Heart left ventricle (tissue), 16 donors: ENCODE data around the gene CGB3. TPM values are rescaled to one million over a fixed set of nuclear protein-coding genes. Genes with fewer than 3 reads are reported as not detected.
"Not testable (repeated sequence)": the region's sequence is repeated elsewhere in the genome, so short reads cannot be mapped to it uniquely, and the experiment has no call there.

Experiments used
- ATAC-seq, 4 donors: fragments of 200-7000 bp; cut with Tn5 transposase; one replicate each; pipeline ENCODE4 v1.9.1; 2020 to 2022; ENCODE audit warnings: moderate library complexity in 4 of 4, mild to moderate bottlenecking in 3 of 4, moderate number of reproducible peaks in 1 of 4
- DNase-seq, 5 donors: peaks; one replicate each; pipeline ENCODE4 v3.0.0-alpha.2; 2020
- H3K27ac ChIP-seq, 12 donors: fragments of 200-600 bp; sonication (generic) in 4 of 12; one replicate each; pipeline versions ENCODE4 v1.5.0 to v1.8.0; 2016 to 2022; ENCODE audit warnings: mild to moderate bottlenecking in 2 of 12
- H3K27me3 ChIP-seq, 9 donors: fragments of 200-600 bp; sonication (generic) in 2 of 9; one replicate each; pipeline versions ENCODE4 v1.5.1 to v1.8.0; 2016 to 2022; ENCODE audit warnings: mild to moderate bottlenecking in 3 of 9
- H3K36me3 ChIP-seq, 9 donors: fragments of 200-600 bp; sonication (generic) in 2 of 9; one replicate each; pipeline versions ENCODE4 v1.5.0 to v1.8.0; 2018 to 2022; ENCODE audit warnings: mild to moderate bottlenecking in 2 of 9
- H3K4me1 ChIP-seq, 12 donors: fragments of 200-600 bp; sonication (generic) in 4 of 12; one replicate each; pipeline versions ENCODE4 v1.5.0 to v1.8.0; 2016 to 2022; ENCODE audit warnings: mild to moderate bottlenecking in 3 of 12
- H3K4me3 ChIP-seq, 12 donors: fragments of 200-600 bp; sonication (generic) in 4 of 12; one replicate each; pipeline versions ENCODE4 v1.5.0 to v1.8.0; 2017 to 2022; ENCODE audit warnings: mild to moderate bottlenecking in 9 of 12, moderate library complexity in 4 of 12
- H3K9me3 ChIP-seq, 12 donors: fragments of 200-600 bp; sonication (generic) in 4 of 12; one replicate each; pipeline versions ENCODE4 v1.5.0 to v1.8.0; 2016 to 2022; ENCODE audit warnings: mild to moderate bottlenecking in 1 of 12
- CTCF ChIP-seq, 12 donors: fragments of 200-600 bp; sonication (generic) in 4 of 12; IDR thresholded peaks; one replicate each; pipeline versions ENCODE4 v1.5.0 to v1.8.0; 2018 to 2022; ENCODE audit warnings: antibody characterized with exemption in 12 of 12, mild to moderate bottlenecking in 5 of 12
- POLR2A ChIP-seq, 2 donors: fragments of 450-650 bp; IDR thresholded peaks; one replicate each; pipeline ENCODE4 v1.6.1; 2017; ENCODE audit warnings: antibody characterized with exemption in 2 of 2, mild to moderate bottlenecking in 2 of 2, moderate library complexity in 2 of 2
- WGBS, 4 donors: extraction: QIAGEN DNeasy Blood & Tissue Kit in 2 of 4; methylation state at CpG; one replicate each; pipeline versions ENCODE4 v1.1.5 to v1.1.7; 2013 to 2018; 5-methylcytosine and 5-hydroxymethylcytosine counted together
- intact Hi-C, 10 donors: fragments of 100-400 bp; cut with DNase I; formaldehyde crosslinking; loops; one replicate each; pipeline versions ENCODE4 v1.11.1 to v1.14.2; 2022
- polyA plus RNA-seq, 2 donors: library from polyadenylated mRNA; stranded (reverse); fragments of 200-250 nt; gene quantifications; one replicate each; pipeline ENCODE4 v1.2.3, GENCODE V29; 2013
- total RNA-seq, 9 donors: library from RNA; depleted of rRNA in 2 of 9; stranded (reverse); fragments of >200 nt in 2 of 9; fragmentation: NEBNext Ultra II Directional in 3 of 9; extraction: Animal tissue kit (Norgen Biotek cat#: 25700) in 3 of 9; gene quantifications; one replicate each; pipeline versions ENCODE4 v1.1.0 to v1.2.4, GENCODE V29; 2016 to 2023
- donor health status: ischemic (EF 13 %, LVEDD 7.1; RV severe dilation, severe dysfunction).
- donor health status: healthy with polysubstance abuse.
- donor health status: DM: no; HTN: yes; CAD: no.
- donor health status: DM: no; HTN: no; CAD: no.
- donor health status: ischemic (EF 25% LVEDD 6.9; RV normal size, moderate dysfunction).
- donor health status: ischemic (EF 25% LVEDD 5.7; RV mildly dilated, moderate dysfunction).
- donor health status: healthy.
- donor health status: DM: yes; HTN: yes; CAD: no.
- donor health status: ischemic (EF 35%, LVEDD 5.7; RV mildly dilated, moderate dysfunction).
- donor health status: nonischemic (EF 11% LVEDD 7.7; RV severe dilation, severe dysfunction).
- donor health status: DM: yes; HTN: yes; CAD: no.
- donor health status: PGD.
- donor health status: ischemic (EF 29% LVEDD 5.4; RV normal size, mild dysfunction).
- donor health status: nonischemic (EF 23%, LVEDD 6.1; RV moderate dilation, normal function).

Gene CGB3
- total and polyA plus RNA-seq, 11 donors = not detected

- H3K27ac ChIP-seq, intact Hi-C loops, H3K4me1 ChIP-seq, H3K9me3 ChIP-seq, DNase-seq, H3K4me3 ChIP-seq, H3K27me3 ChIP-seq, H3K36me3 ChIP-seq, ATAC-seq: not testable (repeated sequence)
- 19 to 29% (median 21%) methylated on average over 23 to 28 of the region's 28 CpGs for WGBS, 4 donors
- TF ChIP-seq CTCF (IDR thresholded peaks at IDR 0.05) = peak in 7 of 12 donors; percentile 9 to 35 (median 31)
Observed at GRCh38 chr19:49031642-49032301, 7.6 kb upstream of the CGB3 start, which contains the start of gene CGB2. Gene CGB2 (plus strand): TSS chr19:49031890. CDS start chr19:49032096, 206 bp downstream.

- intact Hi-C loops, H3K27me3 ChIP-seq, H3K4me3 ChIP-seq, H3K36me3 ChIP-seq, DNase-seq, ATAC-seq, H3K9me3 ChIP-seq, H3K27ac ChIP-seq, H3K4me1 ChIP-seq: not testable (repeated sequence)
- 91 to 97% (median 94%) methylated on average over 5 to 6 of the region's 8 CpGs for WGBS, 4 donors
Observed at GRCh38 chr19:49030323-49030722, 6.2 kb upstream of the CGB3 start.

- intact Hi-C loops, ATAC-seq, H3K4me3 ChIP-seq, H3K4me1 ChIP-seq, H3K9me3 ChIP-seq, DNase-seq, H3K27me3 ChIP-seq, H3K36me3 ChIP-seq, H3K27ac ChIP-seq: not testable (repeated sequence)
- 79 to 87% (median 83%) methylated on average over 10 to 14 of the region's 14 CpGs for whole genome bisulfite sequencing, 4 donors
Observed at GRCh38 chr19:49029749-49030148, 5.6 kb upstream of the CGB3 start.

- H3K27me3 ChIP-seq, DNase-seq, intact Hi-C loops, H3K4me3 ChIP-seq, H3K36me3 ChIP-seq, H3K4me1 ChIP-seq, H3K27ac ChIP-seq, ATAC-seq, H3K9me3 ChIP-seq: not testable (repeated sequence)
- 82 to 87% (median 84%) methylated on average over 9 of the region's 9 CpGs for WGBS, 4 donors
Observed at GRCh38 chr19:49028686-49029085, 4.6 kb upstream of the CGB3 start.

GRCh38 chr19:49025599-49025998 lies 1.5 kb upstream of the CGB3 start:
- H3K27me3 ChIP-seq, H3K27ac ChIP-seq, intact Hi-C loops, ATAC-seq, H3K9me3 ChIP-seq, H3K4me1 ChIP-seq, H3K36me3 ChIP-seq, H3K4me3 ChIP-seq, DNase-seq: not testable (repeated sequence)
- WGBS, 4 donors = 63 to 80% (median 72%) methylated on average over 11 to 23 of the region's 23 CpGs

GRCh38 chr19:49025088-49025487 lies 955 bp upstream of the CGB3 start:
- H3K27ac ChIP-seq, H3K27me3 ChIP-seq, H3K36me3 ChIP-seq, ATAC-seq, intact Hi-C loops, H3K9me3 ChIP-seq, H3K4me3 ChIP-seq, DNase-seq, H3K4me1 ChIP-seq: not testable (repeated sequence)
- WGBS, 4 donors = 81 to 94% (median 86%) methylated on average over 3 to 4 of the region's 6 CpGs

GRCh38 chr19:49022116-49022515 lies 2.0 kb downstream of the CGB3 start:
- H3K4me3 ChIP-seq = no peak overlapping the region
- H3K27me3 ChIP-seq = peaks cover 0 to 25% (median 0%) of the 10 kb centered on the region in 9 donors
- H3K9me3 ChIP-seq = no peaks in the 10 kb centered on the region
- no peak for ATAC-seq
- WGBS, 4 donors = 87 to 94% (median 90%) methylated on average over 9 of the region's 9 CpGs
- H3K27ac ChIP-seq = no peak overlapping the region
- no peak for TF ChIP-seq POLR2A (IDR thresholded peaks at IDR 0.05)
- TF ChIP-seq CTCF (IDR thresholded peaks at IDR 0.05) = no peak
- peaks cover 0 to 27% (median 16%) of the 10 kb centered on the region in 12 donors for H3K4me1 ChIP-seq
- no peaks in the 10 kb centered on the region for H3K36me3 ChIP-seq
- DNase-seq = no peak
- intact Hi-C loops = no loop called here
